ENCODE measurements around the gene COPA.

The COPA gene

DNA sequence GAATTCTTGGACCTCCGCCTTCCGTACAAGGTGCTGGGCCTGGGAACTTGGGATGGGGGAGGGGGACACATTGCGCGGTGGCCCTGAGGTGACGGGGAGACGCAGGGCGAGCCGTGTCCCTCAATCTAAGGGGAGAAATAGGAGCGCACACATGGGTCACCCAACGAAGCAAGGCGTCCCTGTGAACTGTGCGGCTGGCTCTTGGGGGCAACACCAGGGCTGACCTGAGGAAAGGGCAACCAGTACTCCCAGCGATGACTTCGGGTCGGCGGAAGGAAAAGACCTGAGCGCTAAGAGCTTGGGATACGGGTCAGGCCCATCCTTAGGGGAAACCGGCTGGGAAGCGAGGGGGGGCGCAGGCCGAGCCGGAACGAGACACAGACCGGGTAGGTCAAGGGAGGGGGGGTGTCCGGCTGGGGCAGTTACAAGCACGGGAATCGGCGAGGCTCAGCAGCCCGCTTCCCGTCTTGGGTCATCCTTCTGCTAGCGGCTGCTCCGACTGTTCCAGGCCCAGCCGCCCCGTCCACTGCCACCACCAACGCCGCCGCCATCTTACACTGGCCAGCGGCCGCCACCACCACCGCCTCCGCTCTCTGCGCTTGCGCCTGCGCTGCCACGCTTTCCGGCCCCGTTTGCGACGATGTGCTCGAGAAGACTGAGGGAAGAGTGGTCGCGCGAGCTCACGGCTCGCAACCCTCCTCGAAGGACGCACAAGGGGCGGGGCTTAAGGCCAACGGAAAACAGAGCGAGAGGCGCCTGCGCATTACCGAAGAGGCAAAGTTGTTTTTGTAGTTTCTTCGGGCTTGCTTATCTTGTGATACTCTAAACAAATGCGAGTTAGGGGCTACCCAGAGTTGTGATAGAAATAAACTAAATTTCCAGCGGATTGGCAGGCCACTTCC lies 80.9 kb downstream of the COPA start, which contains the start of gene DCAF8:
Gene DCAF8, minus strand, starts transcription at position 657 of the 902 bp plus-strand sequence. CDS start 18,541 bp downstream, outside the sequence.
- peak; percentile 75 for DNase-seq

DNA sequence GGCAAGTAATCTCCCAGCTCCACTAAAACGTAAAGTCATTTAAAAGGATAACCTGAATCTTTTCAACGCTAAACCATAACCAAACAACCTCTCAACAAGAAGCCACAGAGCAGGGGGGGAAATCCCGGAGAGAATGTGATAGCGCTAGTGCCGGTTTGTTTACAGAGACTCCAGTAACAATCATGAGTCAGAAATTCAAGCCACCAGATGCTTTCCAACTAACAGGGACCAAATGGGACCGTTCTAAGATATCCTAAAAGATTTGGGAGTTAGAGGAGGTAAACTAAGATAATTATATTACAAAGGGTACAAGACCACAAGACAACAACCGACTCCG lies 81.5 kb downstream of the COPA start:
- DNase-seq: no peak

DNA sequence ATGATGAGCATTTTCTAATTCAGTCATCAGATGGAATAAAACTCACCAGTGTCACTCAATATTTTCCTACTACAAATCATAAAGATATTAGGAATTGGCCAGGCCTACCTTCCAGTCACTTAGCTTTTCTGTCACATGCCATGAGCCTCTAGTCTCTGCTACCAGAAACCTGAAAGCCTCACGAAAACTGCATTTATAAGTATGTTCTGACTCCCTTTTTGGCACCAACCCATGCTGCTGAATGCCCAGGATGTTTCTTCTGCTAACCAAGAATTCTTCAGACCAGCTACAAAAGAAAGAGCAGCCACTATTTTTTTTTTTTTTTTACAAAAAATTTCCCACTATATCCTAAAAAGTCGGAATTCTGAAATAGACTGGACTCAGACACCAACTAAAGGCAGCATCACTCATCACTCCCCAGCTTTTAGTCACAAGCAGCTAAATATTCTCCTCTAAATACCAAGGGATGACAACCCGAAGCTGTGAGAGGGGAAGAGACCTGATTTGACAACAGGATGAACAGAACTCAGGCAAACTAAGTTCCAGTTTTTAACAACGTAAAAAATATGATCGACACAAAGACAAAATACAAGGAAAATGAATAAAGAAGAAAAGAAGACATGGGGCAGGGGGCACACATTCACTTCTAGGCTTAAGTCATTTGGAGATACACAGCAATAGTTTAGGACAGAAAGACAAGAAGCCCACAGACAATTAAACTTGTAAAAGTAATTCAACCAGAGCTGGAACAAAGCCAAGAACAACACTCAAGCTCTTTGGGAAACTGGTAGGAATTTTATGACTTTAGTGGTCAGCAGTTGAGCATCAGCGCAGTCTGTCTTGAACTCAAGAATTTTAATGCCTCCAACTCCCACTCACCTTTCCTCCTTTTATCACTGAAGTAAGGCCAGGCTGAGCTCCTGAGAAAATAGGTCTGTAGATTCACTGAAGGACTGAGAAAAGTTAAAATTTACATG lies 82.4 kb downstream of the COPA start:
- DNase-seq: no peak

DNA sequence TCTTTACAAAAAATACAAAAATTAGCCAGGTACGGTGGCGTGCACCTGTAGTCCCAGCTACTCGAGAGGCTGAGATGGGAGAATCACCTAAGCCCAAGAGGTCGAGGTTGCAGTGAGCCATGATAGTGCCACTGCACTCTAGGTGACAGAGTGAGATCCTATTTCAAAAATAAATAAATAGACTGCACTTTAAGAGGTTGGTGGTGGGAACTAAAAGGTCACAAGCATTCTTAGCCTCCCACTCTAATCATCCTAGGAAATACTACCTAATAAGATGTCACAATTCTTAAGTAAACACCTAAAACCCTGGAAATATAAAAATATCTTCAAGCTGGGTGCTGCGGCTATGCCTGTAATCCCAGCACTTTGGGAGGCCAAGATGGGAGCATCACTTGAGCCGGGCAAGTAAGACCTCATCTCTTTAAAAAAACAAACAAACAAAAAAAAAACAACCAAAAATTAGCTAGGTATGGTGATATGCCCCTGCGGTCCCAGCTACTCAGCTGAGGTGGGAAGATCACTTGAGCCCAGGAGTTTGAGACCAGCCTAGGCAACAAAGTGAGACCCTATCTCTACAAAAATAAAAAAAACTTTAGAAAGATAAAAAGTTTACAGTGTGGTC lies 84.8 kb downstream of the COPA start:
- DNase-seq: no peak

DNA sequence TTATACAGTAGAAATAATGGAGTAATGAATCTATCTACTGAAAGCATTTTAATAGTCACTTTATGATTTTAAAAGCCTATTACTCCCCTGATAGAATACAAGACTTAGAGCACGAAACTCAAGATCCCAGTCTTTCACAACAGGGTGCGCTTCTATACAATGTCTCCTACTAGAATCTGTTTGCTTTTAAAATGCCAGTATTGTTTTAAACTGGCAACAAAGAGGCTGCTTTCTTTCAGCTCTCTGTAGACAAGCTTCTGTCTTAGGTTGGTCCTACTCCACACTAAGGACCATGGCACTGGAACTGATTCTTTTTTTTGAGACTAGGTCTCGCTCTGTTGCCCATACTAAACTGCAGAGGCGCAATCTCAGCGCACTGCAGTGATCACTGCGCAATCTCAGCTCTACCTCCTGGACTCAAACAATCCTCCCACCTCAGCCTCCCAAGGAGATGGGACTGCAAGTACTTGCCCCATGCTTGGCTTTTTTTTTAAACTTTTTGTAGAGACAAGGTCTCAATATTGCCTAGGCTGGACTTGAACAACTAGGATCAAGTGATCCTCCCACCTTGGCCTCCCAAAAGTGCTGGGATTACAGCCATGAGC lies 85.5 kb downstream of the COPA start:
- DNase-seq: no peak

DNA sequence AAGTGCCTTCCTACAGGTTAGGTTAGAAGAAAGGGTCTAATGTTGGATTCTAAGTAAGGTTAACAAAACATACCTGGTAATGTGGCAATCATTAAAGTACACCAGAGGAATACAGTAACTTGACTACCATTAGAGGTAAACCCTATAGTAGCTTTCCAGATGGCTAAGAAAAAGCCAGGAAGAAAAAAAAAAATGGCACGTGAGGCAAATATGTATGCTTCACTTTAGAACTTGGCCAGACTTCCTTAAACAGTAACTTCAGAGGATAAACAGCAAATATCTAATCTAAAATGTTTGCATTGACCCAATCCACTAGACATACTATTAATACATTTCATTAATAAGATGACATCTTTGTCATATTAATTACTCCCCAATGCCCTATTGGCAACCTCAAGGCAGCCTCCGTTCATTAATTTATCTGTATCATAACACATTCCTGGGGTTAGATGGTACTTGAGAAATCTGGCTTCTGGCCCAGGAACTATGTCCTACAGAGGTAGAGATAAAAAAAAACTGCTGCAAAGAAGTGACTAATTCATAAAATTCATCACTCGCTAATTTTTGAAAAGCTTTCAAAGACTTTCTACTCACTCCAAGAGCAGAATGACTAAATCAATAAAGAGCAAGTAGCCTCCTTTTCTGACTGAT lies 86.5 kb downstream of the COPA start:
- DNase-seq: no peak

DNA sequence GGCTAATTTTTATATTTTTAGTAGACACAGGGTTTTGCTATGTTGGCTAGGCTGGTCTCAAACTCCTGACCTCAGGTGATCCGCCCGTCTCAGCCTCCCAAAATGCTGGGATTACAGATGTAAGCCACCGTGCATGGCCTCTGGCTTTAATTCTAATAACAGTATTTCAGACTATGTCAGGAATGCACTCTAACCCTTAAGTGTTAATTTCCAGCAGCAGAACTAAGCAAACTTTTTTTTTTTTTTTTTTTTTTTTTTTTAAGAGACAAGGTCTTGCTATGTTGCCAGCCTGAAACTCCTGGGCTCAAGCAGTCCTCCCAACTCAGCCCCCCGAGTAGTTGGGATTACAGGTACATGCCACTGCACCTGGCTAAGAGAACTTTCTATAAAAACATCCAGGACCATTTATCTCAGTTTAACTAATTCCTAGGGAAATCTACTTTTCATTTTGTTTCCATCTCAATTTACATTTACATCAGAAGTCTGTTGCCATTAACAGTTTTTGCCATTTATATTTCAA lies 87.2 kb downstream of the COPA start:
- DNase-seq: no peak

DNA sequence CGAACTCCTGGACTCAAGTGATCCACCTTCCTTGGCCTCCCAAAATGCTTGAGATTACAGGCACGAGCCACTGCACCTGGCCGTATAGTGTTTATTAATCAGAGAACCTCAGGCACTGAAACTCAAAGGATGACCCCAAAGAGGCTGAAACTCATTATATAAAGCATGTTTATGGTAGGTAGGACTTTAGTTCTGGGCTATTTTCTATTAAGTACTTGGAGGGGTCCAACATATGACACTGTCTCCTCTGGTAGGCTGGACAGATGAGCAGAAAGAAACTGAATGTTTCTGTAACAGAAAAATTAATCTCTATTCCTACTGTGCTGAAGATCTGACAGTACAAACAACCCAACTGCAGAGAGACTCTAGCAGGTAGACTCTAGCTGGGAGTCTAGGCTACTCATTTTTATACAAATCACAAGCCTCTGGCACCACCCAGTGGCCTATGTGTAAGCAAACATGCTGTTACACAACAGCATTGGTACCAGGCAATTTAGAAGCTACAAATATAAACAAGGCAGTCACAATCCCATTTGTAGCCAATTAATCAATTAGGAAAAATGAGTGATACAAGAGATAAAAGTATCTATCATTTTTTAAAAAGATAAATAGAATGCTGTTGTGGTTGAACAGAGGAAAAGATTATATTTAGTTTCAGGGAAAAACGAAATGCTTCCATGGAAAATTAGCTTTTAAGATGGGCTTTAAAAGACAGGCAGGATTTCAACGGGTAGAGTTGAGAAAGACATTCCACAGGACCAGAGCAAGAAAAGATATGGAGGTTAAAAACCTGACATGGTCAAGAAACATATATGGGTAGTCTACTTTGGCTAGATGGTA lies 91.1 kb downstream of the COPA start:
- peak; percentile 2 for DNase-seq

DNA sequence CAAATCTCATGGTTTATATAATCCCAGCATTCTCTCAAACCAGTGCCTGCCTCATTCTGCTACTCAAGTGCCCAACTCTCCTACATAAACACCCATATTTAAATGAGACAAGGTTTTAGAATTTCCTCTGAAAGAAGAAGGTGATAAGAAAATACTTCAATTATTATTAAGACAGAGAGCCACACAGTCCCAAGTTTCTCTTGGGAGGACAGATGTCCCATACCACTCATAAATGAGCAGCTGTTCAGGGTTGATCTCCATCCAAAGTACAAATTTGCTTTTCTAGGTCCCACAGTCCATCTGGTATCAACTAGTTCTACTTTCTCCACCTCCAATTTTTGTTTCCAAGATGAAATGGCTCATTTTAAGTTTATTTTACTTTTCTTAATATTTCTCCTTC lies 92.0 kb downstream of the COPA start:
- peak; percentile 70 for DNase-seq

DNA sequence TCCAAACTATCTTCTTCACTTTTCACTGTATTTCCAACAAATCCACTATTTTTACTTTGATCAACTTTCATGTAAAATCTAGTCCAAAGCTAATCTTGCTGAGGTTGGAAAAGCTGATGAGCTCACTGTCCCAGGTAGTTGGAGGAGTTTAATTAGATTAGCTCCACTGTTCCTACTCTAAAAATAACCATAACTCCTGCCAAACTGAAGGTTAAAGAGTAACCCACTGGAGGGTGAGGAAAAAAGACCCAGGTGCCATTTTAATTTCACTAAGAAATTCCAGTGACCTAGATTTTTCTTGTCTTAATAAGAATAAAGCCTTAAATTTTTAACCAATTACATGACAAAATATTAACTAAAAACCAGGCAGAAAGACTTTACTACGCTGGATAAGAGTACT lies 96.0 kb downstream of the COPA start:
- DNase-seq: no peak

DNA sequence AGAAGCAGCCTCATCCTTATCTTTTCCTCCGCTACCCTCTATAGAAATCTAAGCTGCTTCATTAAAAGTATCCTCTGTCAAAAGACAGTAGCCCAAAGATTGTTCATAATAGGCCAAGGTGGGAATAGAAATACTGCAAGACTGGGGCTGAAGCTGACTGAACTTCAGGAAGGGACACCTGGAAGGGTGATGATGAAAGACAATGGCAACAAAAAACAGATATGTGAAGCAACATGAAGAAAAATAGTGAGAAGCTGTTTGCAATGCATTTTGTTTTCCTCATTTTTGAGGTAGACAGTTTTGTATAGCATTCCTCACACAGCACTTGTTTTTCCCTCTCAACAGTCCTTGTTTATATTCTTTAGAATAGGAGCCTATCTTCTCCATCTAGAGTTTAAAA lies 97.6 kb downstream of the COPA start:
- DNase-seq: no peak

DNA sequence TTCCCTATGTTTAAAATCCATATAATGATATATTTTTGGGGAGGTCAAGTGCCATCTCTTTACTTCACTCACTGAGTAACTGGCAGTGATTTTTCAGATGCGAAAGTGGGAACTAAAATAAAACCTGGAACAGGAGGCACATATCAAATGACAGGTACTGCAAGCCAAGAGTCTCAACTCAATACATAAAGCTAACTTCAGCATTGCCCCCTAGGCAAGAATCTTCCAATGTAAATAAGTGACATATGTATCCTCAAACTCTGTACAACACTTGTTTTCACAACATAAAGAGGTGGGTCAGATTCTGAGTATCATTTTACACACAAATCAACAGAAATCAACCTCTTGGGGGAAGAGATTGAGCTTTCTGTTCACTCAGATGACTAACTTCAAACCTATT lies 98.8 kb downstream of the COPA start:
- DNase-seq: no peak

DNA sequence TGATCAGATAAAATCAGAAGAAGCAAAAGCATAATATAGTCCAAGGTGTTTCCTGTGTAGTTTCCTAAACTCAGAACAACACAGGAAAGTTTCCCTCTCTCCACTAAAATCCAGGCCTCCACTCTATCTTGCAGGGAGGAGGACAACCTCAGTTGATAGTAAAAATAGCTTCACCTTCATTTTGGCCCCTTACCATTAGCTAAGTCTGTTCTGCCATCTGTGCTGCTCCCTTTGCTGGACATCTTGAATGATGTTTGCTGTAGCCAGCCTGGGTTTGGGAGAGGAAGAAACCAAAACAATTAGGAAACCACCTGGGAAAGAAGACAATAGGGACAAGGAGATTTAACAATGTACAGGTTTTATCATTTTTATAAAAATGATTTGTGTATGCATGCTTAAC lies 99.3 kb downstream of the COPA start:
- no peak for DNase-seq

DNA sequence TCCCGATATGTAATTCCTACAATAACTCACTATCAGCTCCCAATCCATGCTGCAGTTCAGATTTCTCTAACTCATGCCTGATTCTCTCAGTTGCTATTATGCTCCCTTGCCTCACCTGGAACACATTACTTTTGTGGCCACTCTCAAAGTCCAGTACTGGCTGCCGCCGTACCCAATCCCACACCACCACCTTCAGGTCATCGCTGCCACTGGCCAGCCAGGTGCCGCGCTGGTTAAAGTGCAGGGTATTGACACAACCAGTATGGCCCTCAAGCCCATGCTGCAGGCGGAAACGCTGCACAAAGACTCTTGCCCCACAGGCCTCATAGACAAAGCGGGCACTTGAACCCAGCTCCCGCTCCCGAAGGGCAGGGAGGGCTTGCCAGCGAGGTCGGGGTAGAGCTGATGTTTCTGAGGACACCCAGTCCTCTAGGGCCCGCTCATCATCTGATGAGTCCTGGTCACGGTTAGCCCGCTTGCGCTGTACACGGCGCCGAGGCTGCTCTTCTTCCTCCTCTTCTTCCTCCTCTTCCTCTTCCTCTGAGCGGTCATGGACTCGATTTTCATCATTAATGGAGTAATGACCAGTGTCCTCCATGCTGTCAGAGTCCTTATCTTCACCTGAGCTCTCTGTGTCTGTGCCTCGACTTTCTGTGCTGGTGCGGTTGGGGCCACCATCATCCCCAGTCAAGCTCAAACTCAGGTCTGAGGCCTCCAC lies 103.3 kb downstream of the COPA start:
- DNase-seq: no peak
